Measurements from ENCODE around the gene SON.
"Not testable (repeated sequence)": the region's sequence is repeated elsewhere in the genome, so short reads cannot be mapped to it uniquely, and the experiment has no call there.

SON gene

DNA sequence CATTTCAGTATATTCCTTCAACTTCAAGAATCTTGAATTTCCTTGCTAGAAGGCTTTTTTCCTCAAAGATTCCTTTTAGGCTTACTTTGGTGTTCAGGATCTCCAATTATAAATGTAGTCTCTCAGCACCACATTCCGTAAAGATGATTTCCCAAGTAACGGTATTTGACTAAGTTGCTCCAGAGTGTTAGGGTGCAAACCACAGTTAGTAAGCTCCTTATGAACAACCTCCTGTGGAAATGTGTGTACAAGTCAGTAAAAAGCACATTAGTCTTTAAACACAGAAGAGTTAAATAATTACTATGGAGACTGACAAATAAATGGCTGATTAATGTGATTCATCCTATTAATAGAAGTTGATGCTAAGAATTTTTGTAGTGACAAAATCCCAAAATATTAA lies 35.4 kb downstream of the SON start:
- no CpG with 5 or more reads among the region's 2 CpGs for WGBS, 2 experiments (ENCODE audit: insufficient coverage in 2 of 2)
- Histone ChIP-seq H3K36me3 (ENCODE audit: control insufficient read depth, insufficient read depth, low read length) (peaks cover 64% of the 10 kb centered on the region), H3K4me3 (ENCODE audit: extremely low read depth, insufficient read depth, low read length, poor library complexity, severe bottlenecking) (no peak overlapping the region), H3K4me1 (ENCODE audit: control insufficient read depth, insufficient read depth, low read length, poor library complexity, severe bottlenecking) (no peaks in the 10 kb centered on the region), H3K9me3 (ENCODE audit: control insufficient read depth, low read length) (no peaks in the 10 kb centered on the region), H3K27ac (ENCODE audit: low read depth, low read length, severe bottlenecking) (no peak overlapping the region)

DNA sequence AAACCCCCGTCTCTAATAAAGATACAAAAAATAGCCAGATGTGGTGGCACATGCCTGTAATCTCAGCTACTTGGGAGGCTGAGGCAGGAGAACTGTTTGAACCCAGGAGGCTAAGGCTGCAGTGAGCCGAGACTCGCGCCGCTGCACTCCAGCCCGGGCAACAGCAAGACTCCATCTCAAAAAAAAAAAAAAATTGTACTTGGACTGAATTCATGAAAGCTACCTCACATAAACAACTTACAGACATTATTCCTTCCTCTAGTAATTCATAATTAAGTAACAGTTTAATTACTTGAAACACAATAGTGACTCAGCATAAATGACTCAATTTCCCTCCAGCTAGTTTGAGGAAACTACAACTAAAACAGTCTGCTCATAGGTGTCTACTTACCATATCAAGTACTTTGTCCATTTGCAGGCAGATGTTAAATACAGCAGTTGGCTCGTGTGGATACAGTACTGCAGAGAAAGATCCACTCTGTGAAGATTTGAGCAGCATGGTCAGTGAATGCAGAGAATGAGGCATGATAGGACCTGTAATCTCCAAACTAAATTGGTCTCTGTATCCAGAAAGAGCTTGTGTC lies 36.2 kb downstream of the SON start:
- H3K9me3 ChIP-seq (ENCODE audit: control insufficient read depth, low read length): no peaks in the 10 kb centered on the region
- H3K27ac ChIP-seq (ENCODE audit: low read depth, low read length, severe bottlenecking): peak overlapping the region; percentile 50
- H3K4me3 ChIP-seq (ENCODE audit: extremely low read depth, insufficient read depth, low read length, poor library complexity, severe bottlenecking): no peak overlapping the region
- 80 to 94% methylated on average over 2 of the region's 7 CpGs for WGBS, 2 experiments (ENCODE audit: insufficient coverage in 2 of 2)
- peaks cover 60% of the 10 kb centered on the region for H3K36me3 ChIP-seq (ENCODE audit: control insufficient read depth, insufficient read depth, low read length)
- no peaks in the 10 kb centered on the region for H3K4me1 ChIP-seq (ENCODE audit: control insufficient read depth, insufficient read depth, low read length, poor library complexity, severe bottlenecking)

GRCh38 chr21:33584455-33584854 lies 41.6 kb downstream of the SON start:
- Histone ChIP-seq H3K9me3 (ENCODE audit: control insufficient read depth, low read length) (no peaks in the 10 kb centered on the region), H3K4me1 (ENCODE audit: control insufficient read depth, insufficient read depth, low read length, poor library complexity, severe bottlenecking) (peaks cover under 1% of the 10 kb centered on the region), H3K36me3 (ENCODE audit: control insufficient read depth, insufficient read depth, low read length) (peaks cover 46% of the 10 kb centered on the region), H3K27ac (ENCODE audit: low read depth, low read length, severe bottlenecking) (no peak overlapping the region), H3K4me3 (ENCODE audit: extremely low read depth, insufficient read depth, low read length, poor library complexity, severe bottlenecking) (no peak overlapping the region)
- 80 to 95% methylated on average over 1 to 2 of the region's 3 CpGs for WGBS, 2 experiments (ENCODE audit: insufficient coverage in 2 of 2)

GRCh38 chr21:33586927-33587326 lies 44.1 kb downstream of the SON start:
- peaks cover 6% of the 10 kb centered on the region for H3K4me1 ChIP-seq (ENCODE audit: control insufficient read depth, insufficient read depth, low read length, poor library complexity, severe bottlenecking)
- peak overlapping the region; percentile 65 for H3K4me3 ChIP-seq (ENCODE audit: extremely low read depth, insufficient read depth, low read length, poor library complexity, severe bottlenecking)
- WGBS, 2 experiments (ENCODE audit: insufficient coverage in 2 of 2): 88% methylated on average over 1 of the region's 6 CpGs; no CpG with 5 or more reads in 1 of the 2 experiments
- peaks cover 39% of the 10 kb centered on the region for H3K36me3 ChIP-seq (ENCODE audit: control insufficient read depth, insufficient read depth, low read length)
- no peak overlapping the region for H3K27ac ChIP-seq (ENCODE audit: low read depth, low read length, severe bottlenecking)
- H3K9me3 ChIP-seq (ENCODE audit: control insufficient read depth, low read length): no peaks in the 10 kb centered on the region

- peak overlapping the region; percentile 97 for H3K27ac ChIP-seq (ENCODE audit: low read depth, low read length, severe bottlenecking)
- peaks cover 6% of the 10 kb centered on the region for H3K4me1 ChIP-seq (ENCODE audit: control insufficient read depth, insufficient read depth, low read length, poor library complexity, severe bottlenecking)
- H3K4me3 ChIP-seq (ENCODE audit: extremely low read depth, insufficient read depth, low read length, poor library complexity, severe bottlenecking): peak overlapping the region; percentile 65
- H3K36me3 ChIP-seq (ENCODE audit: control insufficient read depth, insufficient read depth, low read length): peaks cover 39% of the 10 kb centered on the region
- no peaks in the 10 kb centered on the region for H3K9me3 ChIP-seq (ENCODE audit: control insufficient read depth, low read length)
- WGBS, 2 experiments (ENCODE audit: insufficient coverage in 2 of 2): 1 to 3% methylated on average over 43 to 49 of the region's 57 CpGs
These were observed 45.1 kb downstream of the SON start for GRCh38 chr21:33587792-33588484.

DNA sequence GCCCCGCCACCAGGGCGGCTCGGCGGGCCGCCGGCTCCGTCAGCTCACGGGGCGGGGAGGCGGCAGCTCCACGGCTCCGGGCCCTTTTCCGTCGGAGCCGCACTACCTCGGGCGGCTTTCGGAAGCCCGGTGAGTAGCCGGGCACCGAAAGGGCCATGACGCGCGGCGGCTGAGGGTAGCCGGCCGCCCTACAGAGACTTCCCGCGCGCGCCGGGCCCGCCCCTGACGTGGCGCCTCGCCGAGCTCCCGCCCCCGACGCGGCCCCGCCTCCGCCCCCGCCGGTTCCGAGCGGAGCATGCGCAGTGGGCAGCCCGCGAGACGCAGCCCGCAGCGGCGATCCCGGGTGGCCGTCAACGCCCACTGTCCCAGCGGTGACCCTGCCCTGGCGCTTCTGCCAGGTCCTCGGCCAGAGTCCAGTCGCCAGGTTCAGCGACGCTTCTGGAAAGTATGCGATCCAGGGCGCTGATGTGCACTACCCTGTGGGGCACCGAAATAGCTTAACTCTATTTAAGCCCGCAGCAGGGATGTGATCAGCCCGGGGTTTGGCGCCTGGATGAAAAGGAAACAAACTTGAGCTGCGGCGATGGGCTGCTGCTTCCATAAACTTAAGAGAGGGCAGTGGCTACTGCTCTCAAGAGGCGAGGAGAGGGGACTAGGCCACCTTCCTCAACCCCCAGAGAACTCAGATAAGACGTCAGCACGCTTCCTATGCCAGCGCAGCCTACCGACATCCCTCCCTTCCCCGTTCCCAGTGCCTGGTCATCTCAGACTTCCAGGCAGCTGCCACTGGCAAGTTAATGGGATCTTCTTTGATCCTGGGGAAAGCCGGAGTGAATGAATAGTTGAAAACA lies 45.9 kb downstream of the SON start, which contains the start of gene DONSON:
DONSON (minus strand) TSS at position 200 of the 851 bp plus-strand sequence; CDS start at position 157, 43 bp downstream.
- Histone ChIP-seq H3K27ac (ENCODE audit: low read depth, low read length, severe bottlenecking) (peak within 1 kb of the TSS; percentile 97), H3K36me3 (ENCODE audit: control insufficient read depth, insufficient read depth, low read length) (peaks cover 40% of the 10 kb centered on the region), H3K9me3 (ENCODE audit: control insufficient read depth, low read length) (no peaks in the 10 kb centered on the region), H3K4me3 (ENCODE audit: extremely low read depth, insufficient read depth, low read length, poor library complexity, severe bottlenecking) (peak within 1 kb of the TSS; percentile 65), H3K4me1 (ENCODE audit: control insufficient read depth, insufficient read depth, low read length, poor library complexity, severe bottlenecking) (peaks cover 6% of the 10 kb centered on the region)
- 0 to 1% methylated on average over 61 to 66 of the region's 78 CpGs for WGBS, 2 experiments (ENCODE audit: insufficient coverage in 2 of 2)

DNA sequence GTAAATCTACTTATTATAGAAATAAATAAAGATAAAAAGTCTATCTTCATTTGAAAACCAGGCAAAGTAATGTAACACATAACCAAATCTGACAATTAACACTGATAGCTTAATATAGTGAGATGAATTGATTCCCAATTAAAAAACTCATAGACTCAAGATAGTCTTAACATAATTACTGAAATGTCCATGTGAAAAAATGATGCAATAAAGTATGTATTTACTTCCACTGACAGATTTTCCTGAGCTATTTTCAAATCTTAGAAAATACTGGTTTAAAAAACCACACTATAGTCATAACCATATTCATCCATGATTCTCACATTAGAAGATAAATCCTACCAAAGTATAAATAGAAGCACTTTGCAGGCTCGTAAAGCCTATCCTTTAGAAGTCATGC lies 55.2 kb downstream of the SON start:
- Histone ChIP-seq H3K4me3 (ENCODE audit: extremely low read depth, insufficient read depth, low read length, poor library complexity, severe bottlenecking) (no peak overlapping the region), H3K27ac (ENCODE audit: low read depth, low read length, severe bottlenecking) (no peak overlapping the region), H3K9me3 (ENCODE audit: control insufficient read depth, low read length) (no peaks in the 10 kb centered on the region), H3K36me3 (ENCODE audit: control insufficient read depth, insufficient read depth, low read length) (peaks cover 76% of the 10 kb centered on the region), H3K4me1 (ENCODE audit: control insufficient read depth, insufficient read depth, low read length, poor library complexity, severe bottlenecking) (no peaks in the 10 kb centered on the region)
- WGBS, 2 experiments (ENCODE audit: insufficient coverage in 2 of 2): no CpG with 5 or more reads among the region's 1 CpG

DNA sequence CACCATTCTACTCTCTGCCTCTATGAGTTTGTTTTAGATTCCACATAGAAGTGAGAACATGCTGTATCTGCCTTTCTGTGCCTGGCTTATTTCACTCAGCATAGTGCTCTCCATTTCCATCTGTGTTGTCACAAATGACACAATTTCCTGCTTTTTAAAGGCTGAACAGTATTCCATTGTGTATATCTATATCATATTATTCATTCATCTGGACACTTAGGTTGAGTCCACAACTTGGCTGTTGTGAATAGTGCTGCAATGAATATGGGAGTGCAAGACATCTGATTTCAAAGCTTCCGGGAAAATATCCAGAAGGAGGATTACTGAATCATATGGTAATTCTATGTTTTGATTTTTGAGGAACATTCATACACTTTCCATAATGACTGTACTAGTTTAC lies 65.7 kb downstream of the SON start:
- H3K9me3 ChIP-seq (ENCODE audit: control insufficient read depth, low read length): no peaks in the 10 kb centered on the region
- no peaks in the 10 kb centered on the region for H3K4me1 ChIP-seq (ENCODE audit: control insufficient read depth, insufficient read depth, low read length, poor library complexity, severe bottlenecking)
- peaks cover 61% of the 10 kb centered on the region for H3K36me3 ChIP-seq (ENCODE audit: control insufficient read depth, insufficient read depth, low read length)
- no peak overlapping the region for H3K27ac ChIP-seq (ENCODE audit: low read depth, low read length, severe bottlenecking)
- no peak overlapping the region for H3K4me3 ChIP-seq (ENCODE audit: extremely low read depth, insufficient read depth, low read length, poor library complexity, severe bottlenecking)
- WGBS, 2 experiments (ENCODE audit: insufficient coverage in 2 of 2): no CpG with 5 or more reads among the region's 1 CpG

- Histone ChIP-seq H3K4me3 (ENCODE audit: extremely low read depth, insufficient read depth, low read length, poor library complexity, severe bottlenecking) (no peak overlapping the region), H3K9me3 (ENCODE audit: control insufficient read depth, low read length) (no peaks in the 10 kb centered on the region), H3K4me1 (ENCODE audit: control insufficient read depth, insufficient read depth, low read length, poor library complexity, severe bottlenecking) (no peaks in the 10 kb centered on the region), H3K36me3 (ENCODE audit: control insufficient read depth, insufficient read depth, low read length) (peaks cover 63% of the 10 kb centered on the region), H3K27ac (ENCODE audit: low read depth, low read length, severe bottlenecking) (no peak overlapping the region)
- WGBS, 2 experiments (ENCODE audit: insufficient coverage in 2 of 2): 90 to 94% methylated on average over 2 of the region's 7 CpGs
These were observed 68.3 kb downstream of the SON start for GRCh38 chr21:33611006-33611744.

DNA sequence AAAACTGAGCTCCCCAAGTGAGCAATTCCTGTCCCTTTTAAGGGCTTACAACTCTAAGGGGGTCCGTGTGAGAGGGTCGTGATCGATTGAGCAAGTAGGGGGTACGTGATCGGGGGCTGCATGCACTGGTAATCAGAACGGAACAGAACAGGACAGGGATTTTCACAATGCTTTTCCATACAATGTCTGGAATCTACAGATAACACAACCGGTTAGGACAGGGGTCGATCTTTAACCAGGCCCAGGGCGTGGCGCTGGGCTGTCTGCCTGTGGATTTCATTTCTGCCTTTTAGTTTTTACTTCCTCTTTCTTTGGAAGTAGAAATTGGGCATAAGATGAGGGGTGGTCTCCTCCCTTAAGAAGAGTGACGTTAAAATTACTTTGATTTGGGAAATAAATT lies 74.7 kb downstream of the SON start:
- H3K36me3 ChIP-seq (ENCODE audit: control insufficient read depth, insufficient read depth, low read length): peaks cover 66% of the 10 kb centered on the region
- not testable (repeated sequence) for H3K4me3 ChIP-seq (ENCODE audit: extremely low read depth, insufficient read depth, low read length, poor library complexity, severe bottlenecking); H3K9me3 ChIP-seq (ENCODE audit: control insufficient read depth, low read length); H3K27ac ChIP-seq (ENCODE audit: low read depth, low read length, severe bottlenecking); H3K4me1 ChIP-seq (ENCODE audit: control insufficient read depth, insufficient read depth, low read length, poor library complexity, severe bottlenecking)
- 93 to 97% methylated on average over 7 to 8 of the region's 11 CpGs for WGBS, 2 experiments (ENCODE audit: insufficient coverage in 2 of 2)

Data from mesodermal cell (in vitro differentiated cells).